RKO (cell line): ENCODE results near the gene ASIP.
"Not testable (repeated sequence)": the region's sequence is repeated elsewhere in the genome, so short reads cannot be mapped to it uniquely, and the experiment has no call there.

Source experiments
- DNase-seq: peaks from one replicate; pipeline ENCODE4 v3.0.0-alpha.2; 2016; ENCODE audit warnings: low spot score

ASIP gene

DNA sequence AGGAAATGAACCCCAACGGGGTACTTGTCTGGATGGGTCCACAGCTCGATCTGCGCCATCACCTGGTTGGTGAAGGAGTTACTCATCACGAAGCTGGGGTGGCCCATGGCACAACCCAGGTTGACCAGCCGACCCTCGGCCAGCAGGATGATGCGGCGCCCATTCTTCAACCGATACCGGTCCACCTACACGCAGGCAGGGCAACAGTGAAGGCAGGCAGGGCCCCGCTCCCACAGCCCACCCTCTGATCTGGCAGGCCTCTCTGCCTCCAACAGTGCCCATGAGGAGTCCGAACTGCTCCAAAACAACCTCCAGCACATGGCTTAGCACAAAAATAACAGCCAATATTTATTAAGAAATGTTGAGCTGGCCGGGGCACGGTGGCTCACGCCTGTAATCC lies 44.2 kb downstream of the ASIP start:
- no peak for DNase-seq

DNA sequence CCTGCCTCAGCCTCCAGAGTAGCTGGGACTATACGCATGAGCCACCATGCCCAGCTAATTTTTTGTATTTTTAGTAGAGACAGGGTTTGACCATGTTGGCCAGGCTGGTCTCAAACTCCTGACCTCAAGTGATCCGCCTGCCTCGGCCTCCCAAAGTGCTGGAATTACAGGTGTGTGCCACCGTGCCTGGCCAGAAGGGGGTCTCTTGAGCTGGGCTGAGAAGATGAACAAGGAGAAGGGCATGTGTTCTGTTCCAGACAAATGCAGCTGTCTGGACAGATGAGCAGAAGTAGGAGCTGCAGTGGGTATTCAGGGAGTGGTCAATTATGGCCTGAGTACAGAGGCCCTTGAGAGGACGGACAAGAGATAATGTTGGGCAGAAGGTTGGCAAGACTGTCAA lies 46.3 kb downstream of the ASIP start:
- DNase-seq: not testable (repeated sequence)

DNA sequence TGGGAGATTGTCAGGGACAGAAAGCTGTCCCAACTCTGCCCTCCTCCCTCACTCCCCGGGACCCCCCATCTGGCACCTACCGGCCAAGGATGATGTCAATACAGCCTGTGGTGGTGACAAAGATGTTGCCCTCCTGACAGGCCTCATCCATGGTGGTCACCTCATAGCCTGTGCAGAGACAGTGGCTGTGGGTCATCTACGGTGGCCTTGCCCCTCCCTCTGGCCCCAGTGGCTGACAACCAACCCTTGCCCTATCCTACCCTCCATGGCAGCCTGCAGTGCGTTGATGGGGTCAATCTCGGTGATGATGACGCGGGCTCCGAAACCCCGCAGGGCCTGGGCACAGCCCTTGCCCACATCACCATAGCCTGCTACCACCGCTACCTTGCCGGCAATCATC lies 49.2 kb downstream of the ASIP start:
- DNase-seq: no peak

DNA sequence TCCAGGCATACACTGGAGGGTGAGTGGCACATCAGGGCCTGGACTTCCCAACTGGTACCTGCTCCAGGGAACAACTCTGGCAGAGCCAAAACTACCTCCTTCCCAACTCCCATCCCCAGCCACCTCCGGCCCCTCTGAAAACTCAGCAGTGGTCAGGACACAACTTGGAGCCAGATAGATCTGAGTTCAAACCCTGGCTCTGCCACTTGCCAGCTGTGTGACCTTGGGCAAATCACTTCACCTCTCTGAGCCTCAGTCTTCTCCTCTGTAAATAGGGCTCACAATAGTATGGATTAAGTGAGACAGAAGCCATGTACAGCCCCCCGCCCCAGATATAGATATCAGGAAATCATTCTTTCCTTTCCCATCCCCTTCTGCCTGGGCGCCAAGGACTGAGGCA lies 51.3 kb downstream of the ASIP start:
- DNase-seq: no peak

DNA sequence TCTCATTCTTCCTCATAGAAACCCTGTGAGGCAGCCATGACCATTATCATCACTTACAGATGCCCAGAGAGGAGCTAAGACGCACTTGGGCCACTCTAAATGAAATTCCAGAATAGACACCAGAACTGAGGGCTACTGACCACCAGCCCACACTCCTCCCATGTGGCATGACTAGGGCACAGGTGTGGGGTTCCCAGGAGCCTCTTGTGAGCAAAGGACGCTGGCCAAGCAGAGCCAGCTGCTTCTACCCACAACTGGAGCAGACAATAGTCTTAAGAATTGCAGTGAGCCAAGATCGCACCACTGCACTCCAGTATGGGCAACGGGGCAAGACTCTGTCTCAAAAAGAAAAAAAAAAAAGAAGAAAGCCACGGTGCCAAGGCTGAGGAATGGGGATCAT lies 51.9 kb downstream of the ASIP start:
- no peak for DNase-seq

DNA sequence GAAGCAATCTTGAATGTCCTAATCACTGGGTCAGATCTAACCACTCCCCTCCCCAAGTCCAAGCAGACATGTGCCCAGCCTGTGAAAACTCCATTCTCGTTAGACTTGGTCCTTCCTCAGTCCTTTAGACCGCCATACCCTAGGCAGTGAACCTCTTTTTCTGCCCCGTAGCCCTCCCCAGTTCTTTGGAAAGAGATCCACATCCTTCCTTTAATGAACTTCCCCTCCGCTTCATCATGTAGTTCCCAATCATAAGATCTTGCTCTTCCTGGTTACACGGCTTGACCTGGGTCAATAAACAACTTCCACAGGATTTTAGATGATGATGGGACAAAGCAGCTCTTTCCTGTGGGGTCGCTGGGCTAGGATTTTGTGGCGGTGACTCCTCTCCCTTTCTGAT lies 52.4 kb downstream of the ASIP start:
- DNase-seq: no peak

DNA sequence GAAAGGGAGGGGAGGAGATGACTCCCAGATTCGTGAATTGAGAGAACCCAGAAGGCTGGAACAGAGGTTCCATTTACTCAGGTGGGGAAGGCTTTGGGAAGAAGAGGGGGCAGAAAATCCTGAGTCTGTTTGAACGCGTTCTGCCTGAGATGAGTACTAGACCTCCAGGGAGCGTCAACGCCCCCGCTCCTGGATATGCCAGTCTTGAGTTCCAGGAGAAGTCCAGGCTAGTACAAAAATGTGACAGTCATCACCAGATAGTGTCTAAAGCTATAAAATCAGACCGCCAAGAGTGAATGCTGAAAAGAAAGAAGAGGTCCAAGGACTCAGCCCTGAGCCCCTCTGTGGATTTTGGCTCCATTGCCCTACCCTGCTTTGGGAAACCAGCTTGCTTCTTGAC lies 53.3 kb downstream of the ASIP start:
- no peak for DNase-seq

DNA sequence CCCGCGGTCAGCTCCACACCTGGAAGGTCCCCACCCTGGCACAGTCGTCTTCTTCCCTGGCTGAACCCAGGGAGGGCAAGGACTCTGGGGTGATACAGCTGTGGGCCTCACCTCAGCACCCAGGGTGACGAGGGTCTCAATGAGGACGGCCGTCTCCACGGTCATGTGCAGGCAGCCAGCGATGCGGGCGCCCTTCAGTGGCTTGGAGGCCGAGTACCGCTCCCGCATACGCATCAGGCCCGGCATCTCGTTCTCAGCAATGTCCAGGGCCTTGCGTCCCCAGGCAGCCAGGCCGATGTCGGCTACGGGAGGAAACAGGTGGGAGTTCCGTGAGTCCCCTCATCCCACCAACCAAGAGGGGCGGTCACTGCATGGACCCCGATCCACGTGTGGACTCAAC lies 54.1 kb downstream of the ASIP start:
- DNase-seq: no peak

DNA sequence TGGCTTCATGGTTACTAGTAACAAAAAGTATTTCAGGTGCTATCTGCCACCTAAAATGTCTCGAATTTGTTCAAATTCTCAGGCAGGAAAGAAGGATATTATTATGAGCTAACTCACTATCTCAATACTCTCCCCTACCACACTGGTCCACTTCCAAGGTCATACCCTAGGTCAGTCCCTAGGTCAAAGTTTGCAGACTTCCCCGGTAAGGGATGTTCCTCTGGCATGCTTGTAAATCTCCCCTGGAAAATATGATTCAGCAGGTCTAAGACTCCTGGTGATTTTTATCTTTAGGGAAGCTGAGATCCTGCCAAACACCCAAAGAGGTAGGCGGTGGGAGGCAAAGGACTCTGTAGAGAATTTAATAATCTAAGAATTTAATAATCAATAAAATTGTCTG lies 55.2 kb downstream of the ASIP start:
- no peak for DNase-seq

DNA sequence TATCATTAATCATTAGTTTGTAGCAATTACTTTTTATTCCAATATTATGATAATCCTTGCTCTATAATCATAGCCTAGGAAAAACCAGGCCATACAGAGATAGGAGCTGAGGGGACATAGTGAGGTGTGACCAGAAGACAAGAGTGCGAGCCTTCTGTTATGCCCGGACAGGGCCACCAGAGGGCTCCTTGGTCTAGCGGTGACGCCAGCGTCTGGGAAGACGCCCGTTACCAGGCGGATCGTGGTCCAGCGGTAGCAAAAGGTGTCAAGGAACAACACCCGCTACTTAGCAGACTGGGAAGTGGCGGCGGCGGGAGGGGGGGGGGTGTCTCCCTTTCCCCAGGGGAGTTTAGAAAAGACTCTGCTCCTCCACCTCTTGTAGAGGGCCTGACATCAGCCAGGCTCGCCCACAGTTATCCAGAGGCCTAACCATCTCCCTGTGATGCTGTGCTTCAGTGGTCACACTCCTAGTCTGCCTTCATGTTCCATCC lies 57.1 kb downstream of the ASIP start:
- not testable (repeated sequence) for DNase-seq

DNA sequence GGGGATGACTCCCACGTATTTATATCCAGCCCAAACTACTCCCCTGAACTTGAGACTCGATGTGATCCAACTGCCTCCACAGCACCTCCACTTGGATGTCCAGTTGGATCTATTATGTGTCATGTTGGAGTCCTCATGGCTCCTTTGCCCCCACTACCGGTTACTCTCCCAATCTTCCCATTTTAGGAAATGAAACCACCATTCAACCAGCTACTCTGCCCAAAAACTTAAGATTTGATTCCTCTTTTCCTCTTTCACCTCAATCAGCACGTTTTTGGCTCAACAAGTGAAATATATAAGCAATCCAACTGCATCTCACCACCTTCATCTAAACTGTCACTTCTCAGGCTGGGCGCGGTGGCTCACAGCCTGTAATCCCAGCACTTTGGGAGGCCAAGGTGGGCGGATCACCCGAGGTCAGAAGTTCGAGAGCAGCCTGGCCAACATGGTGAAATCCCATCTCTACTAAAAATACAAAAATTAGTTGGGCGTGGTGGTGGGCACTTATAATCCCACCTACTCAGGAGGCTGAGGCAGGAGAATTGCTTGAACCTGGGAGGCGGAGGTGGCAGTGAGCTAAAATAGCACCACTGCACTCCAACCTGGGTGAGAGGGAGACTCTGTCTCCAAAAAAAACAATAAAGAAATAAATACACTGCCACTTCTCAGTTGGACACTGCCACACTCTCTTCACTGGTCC lies 58.5 kb downstream of the ASIP start:
- no peak for DNase-seq

DNA sequence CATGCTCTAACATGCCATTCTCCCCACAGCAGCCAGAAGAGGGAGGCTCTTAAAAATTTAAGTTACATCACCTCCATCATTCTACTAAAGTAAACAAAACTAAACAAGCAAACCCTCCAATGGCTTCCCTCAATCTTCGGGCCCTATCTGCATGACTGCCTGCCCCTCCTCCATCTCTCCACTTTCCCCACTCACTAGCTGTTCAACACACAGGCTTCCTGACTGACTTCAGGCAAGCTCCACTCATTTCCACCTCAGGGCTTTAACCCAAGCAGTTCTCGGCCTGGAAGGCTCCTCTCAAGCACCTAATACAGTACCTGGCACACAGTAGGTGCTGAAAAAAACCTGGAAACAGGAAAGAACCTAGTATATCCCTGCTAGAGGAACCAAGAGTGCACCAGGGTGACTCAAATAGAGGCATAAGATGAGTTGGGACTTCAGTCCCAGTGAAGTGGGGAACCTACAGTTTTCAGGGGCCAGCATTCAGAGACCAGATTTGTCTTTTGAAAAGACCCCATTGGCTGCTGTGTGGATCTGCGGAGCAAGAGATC lies 59.1 kb downstream of the ASIP start:
- no peak for DNase-seq

DNA sequence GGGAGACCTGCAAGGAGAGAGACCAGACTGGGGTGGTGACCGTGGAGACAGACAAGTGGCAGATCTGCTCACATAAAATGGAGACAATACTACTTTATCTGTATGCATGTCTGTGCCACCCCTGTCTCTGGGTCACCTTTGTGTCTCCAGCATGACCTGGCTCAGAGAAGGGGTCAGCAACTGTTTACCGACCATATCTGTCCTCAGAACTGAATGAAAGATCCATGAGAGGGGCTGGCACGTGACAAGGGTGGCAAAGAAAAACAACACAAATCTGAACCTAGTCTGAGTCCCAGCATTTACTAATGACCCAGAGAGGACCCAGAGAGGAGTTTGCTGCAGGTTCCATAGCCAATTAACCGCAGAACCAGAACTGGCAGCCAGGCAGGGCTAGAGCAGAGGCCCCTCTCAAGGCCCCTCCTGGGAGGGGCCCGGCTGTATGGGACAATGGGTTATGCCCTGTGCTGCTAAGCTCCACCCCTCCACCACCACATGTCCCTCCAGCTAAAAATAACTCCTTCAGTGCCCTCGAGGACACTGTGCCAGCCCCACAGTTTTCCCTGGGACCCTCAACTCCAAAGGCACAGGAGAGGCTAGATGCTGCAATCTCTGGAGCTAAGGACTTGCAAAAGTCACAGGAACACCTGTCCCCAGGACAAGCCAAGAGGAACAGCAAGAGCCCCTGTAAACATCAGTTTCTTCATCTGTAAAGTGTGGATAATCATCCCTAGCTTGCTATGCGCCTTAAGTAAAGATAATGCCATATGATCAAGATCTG lies 59.8 kb downstream of the ASIP start:
- no peak for DNase-seq

DNA sequence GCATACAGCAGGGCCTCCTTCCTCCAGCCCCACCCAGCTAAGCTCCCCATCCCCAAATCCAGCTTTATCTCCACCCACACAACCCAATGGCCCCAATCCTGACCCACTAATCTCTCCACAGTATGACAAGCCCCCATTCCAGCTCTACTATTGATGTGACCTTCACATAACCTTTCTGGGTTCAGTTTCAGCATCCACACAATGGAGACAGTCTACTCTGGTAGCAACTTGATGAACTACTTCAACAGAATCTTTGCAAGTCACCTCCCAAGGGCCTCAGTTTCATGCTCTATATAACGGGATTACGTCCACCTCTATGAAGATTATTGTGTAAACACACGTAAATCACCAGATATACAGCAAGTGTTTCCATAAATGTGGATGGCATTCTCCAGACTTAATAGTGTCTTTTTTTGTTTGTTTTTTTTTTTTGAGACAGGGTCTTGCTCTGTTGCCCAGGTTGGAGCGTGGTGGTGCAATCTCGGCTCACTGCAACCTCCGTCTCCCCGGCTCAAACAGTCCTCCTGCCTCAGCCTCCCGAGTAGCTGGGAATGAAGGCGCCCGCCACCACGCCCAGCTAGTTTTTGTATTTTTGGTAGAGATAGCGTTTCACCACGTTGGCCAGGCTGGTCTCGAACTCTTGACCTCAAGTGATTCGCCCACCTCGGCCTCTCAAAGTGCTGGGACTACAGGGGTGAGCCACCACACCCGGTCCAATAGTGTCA lies 60.5 kb downstream of the ASIP start:
- DNase-seq: no peak

DNA sequence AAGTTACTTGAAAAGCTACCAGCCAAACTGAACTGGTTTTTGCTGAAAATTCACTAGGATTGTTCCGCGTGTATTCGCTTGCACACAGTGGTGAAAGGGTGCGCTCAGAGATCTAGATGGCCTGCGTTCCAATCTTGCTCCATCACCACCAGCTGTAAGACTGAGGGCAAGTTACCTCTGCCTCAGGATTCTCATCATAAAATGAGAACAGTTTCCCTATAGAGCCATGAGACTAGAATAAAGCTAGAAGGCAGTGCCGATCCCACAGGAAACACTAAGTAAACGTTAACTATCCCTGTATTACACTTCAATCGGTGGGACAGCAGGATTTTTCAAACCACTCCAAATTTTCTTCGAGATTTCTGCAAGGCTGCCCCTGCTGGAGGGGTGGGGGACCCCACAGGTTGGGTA lies 61.1 kb downstream of the ASIP start:
- DNase-seq: peak; percentile 75

DNA sequence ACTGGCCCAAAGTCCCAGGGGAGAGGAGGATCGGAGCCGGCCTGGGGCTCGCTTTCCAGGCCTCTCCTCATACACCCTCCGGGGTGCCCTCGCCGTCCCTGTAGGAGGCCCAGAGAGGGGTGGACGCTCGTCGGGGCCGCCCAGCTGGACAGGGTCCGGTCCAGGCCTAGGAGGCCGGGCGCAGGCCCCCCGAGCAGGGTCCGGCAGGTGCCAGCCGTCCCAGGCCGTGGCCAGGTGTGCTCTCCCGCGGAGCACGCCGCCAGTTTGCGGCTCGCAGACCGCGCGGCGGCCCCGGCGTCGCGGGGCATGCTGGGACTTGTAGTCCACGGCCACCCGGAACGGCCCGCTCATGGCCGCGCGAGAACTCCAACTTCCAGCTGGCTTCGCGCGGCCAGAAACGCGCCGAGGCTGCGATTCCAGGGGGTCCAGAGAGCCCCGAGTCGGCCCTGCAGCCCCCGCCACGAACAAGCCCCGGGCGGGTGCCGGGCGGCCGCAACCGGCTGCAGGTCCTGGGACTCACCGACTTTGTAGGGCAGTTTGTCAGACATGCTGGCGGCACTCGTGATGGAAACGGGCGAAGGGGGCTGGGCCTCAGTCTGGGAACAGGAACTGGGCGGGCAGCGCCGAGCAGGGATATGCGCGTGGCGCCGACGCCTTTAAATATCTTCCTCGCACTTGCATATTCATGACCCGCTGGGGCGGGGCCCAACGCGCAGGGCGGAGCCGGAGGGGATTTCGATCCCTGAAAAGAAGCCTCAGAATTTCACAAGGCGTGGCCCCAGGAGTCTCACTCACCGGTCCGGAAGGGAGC lies 61.7 kb downstream of the ASIP start, which contains the start of gene AHCY:
AHCY (minus strand) TSS at position 633 of the 811 bp plus-strand sequence; CDS start at position 548, 85 bp downstream.
- DNase-seq: peak; percentile 99

DNA sequence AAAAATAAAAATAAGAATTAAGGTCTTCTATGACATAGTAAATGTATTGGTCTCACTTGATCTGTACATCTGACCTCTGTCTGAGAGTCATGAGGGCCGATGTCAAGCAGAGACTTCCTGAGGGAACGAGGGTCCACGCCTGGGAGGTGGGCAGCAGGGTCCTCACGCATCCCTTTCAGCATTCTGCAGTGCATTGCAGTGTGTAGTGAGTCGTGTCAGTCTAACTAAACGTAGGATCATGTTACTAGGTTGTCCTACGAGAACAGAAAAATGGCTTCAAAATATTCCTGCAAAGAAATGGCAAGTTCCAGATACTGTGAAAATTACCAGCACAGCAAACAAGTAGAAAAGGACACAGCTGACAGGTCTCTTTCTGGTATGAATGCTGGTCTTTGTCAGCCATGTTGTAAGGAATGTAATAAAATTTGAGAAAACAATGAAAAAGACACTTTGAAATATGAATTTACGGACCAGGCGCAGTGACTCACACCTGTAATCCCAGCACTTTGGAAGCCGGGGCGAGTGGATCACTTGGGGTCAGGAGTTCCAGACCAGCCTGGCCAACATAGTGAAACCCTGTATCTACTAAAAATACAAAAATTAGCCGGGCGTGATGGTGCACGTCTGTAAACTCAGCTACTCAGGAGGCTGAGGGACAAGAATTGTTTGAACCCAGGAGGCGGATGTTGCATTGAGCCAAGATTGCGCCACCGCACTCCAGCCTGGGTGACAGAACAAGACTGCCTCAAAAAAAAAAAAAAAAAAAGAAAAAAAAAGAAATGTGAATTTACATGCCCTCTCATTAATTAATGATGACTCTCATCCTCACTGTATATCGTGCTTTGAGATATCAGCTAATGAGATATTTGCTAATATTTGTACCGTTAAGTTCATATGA lies 64.4 kb downstream of the ASIP start:
- no peak for DNase-seq

DNA sequence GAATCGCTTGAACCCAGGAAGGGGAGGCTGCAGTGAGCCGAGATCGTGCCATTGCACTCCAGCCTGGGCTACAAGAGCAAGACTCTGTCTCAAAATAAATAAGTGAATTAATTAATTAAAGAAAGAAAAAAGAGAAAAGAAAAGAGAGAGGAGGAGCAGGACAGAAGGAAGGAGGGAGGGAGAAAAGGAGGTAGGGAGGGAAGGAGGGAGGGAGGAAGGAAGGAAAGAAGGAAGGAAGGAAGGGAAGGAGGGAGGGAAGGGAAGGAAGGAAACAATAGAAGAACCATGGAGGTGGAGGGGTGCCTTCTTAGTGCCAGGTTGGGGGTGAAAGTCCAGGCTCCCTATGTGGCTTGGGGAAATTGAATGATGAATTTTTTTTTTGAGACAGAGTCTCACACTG lies 68.5 kb downstream of the ASIP start:
- DNase-seq: no peak

DNA sequence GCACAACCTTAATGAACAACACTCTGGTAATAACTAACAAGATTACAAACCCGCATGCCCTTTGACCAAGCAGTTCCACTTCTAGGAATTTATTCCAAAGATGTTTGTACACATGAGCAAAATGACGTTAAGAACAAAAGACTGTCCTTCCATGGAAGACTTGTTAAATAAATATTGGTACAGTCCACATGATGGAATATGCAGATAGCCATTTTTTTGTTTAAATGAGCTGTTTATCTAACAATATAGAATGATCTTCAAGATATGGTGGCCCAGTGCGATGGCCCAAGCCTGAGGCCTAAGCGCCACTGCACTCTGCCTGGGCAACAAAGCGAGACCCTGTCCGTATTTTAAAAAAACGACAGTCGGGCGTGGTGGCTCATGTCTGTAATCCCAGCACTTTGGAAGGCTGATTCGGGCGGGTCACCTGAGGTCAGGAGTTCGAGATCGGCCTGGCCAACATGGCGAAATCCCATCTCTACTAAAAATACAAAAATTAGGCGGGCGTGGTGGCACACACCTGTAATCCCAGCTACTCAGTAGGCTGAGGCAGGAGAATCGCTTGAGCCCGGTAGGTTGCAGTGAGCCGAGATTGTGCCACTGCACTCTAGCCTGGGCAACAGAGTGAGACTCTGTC lies 69.4 kb downstream of the ASIP start:
- DNase-seq: no peak
